Activated CD8-positive, alpha-beta memory T cell treated with anti-CD3 and anti-CD28 coated beads, Interleukin-2, amount 10 ng/mL, durations not matched to agents 7 days and 5 days (primary cell): ENCODE data around the gene GATD1. TPM values are rescaled to one million over a fixed set of nuclear protein-coding genes. Genes with fewer than 3 reads are reported as not detected.
A peak's percentile ranks its signal among the peaks of the same experiment; 100 is the strongest.

Source experiments
- ATAC-seq: fragments of 150-1000 bp; cut with Tn5 transposase; one replicate; pipeline ENCODE4 v1.10.0; 2021; ENCODE audit warnings: moderate library complexity
- CTCF ChIA-PET: fragments of 350-600 bp; sonication (Branson Sonifier 250); formaldehyde crosslinking; loops from one replicate; lab custom pipeline; 2021; ENCODE audit warnings: antibody characterized with exemption; lab: Charles Lee
- DNase-seq: peaks from one replicate; pipeline ENCODE4 v3.0.0-alpha.2; 2020
- H3K27ac Mint-ChIP-seq: one replicate; pipeline ENCODE4 v1.8.0; 2021; ENCODE audit warnings: mild to moderate bottlenecking, mixed read lengths
- H3K27me3 Mint-ChIP-seq: one replicate; pipeline ENCODE4 v1.8.0; 2021; ENCODE audit warnings: mixed read lengths
- H3K36me3 Mint-ChIP-seq: one replicate; pipeline ENCODE4 v1.8.0; 2021; ENCODE audit warnings: mild to moderate bottlenecking, mixed read lengths
- H3K4me1 Mint-ChIP-seq: one replicate; pipeline ENCODE4 v1.8.0; 2021; ENCODE audit warnings: mixed read lengths
- H3K4me3 Mint-ChIP-seq: one replicate; pipeline ENCODE4 v1.8.0; 2021; ENCODE audit warnings: mild to moderate bottlenecking, moderate library complexity, mixed read lengths
- H3K9me3 Mint-ChIP-seq: one replicate; pipeline ENCODE4 v1.8.0; 2022; ENCODE audit warnings: low read depth, mixed read lengths
- total RNA-seq, 2 experiments: library from RNA; stranded (reverse); gene quantifications; one replicate each; pipeline ENCODE4 v1.2.3, GENCODE V29; 2021

Gene GATD1
- total RNA-seq, 2 experiments from 2014 or later: 62.4 to 79.4 TPM

DNA sequence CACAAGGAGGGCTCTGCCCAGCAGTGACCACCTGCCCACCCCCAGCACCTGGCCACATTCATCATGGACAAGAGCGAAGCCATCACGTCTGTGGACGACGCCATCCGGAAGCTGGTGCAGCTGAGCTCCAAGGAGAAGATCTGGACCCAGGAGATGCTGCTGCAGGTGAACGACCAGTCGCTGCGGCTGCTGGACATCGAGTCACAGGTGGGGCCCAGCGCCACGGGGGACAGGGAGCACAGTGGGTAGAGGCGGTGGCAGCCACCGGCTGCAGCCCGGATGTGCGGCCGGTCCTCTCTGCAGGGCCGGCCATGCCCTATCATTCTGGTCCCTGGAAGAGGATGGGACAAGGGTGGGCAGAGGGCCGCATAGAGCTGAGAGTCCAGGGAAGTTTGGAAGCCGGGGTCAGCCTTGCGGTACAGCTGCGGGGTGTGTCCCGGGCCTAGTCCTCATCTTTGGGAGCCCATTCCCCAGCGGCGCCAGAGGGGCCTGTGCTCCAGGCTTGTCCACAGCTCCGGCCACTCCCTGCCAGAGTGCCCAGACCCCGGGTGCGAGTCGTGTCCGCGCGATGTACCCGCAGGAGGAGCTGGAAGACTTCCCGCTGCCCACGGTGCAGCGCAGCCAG lies 57.2 kb downstream of the GATD1 start:
- Mint-ChIP-seq H3K9me3 (peaks cover 2% of the 10 kb centered on the region), H3K27me3 (peaks cover 26% of the 10 kb centered on the region), H3K4me1 (peaks cover 15% of the 10 kb centered on the region), H3K4me3 (peak overlapping the region; percentile 31), H3K36me3 (no peaks in the 10 kb centered on the region), H3K27ac (no peak overlapping the region)
- CTCF ChIA-PET: interaction anchor here (0.9 to 10.1 kb wide), 5 partner anchors 17 to 166 kb away, joined by 3 to 150 read pairs (median 4); partner anchors contain the start of genes TALDO1 and TMEM80
- DNase-seq (no peak), ATAC-seq (no peak)

GRCh38 chr11:719214-720016 lies 57.9 kb downstream of the GATD1 start:
- no peak for ATAC-seq
- Mint-ChIP-seq H3K4me3 (no peak overlapping the region), H3K4me1 (peaks cover 15% of the 10 kb centered on the region)

More at GRCh38 chr11:719214-720016, 57.9 kb downstream of the GATD1 start:
- Mint-ChIP-seq H3K27ac (no peak overlapping the region), H3K27me3 (peaks cover 27% of the 10 kb centered on the region), H3K9me3 (peaks cover 2% of the 10 kb centered on the region), H3K36me3 (no peaks in the 10 kb centered on the region)
- DNase-seq: no peak
- CTCF ChIA-PET: interaction anchor here (1.2 to 10.1 kb wide), 3 partner anchors 23 to 165 kb away, joined by 4 to 150 read pairs (median 5); partner anchors contain the start of gene TMEM80

Other genes with a start within 250 kb of the GATD1 start
- gene HRAS, start 241.9 kb downstream of the GATD1 start, total RNA-seq: 10 to 100 TPM; 50.7 to 53.8 TPM
- 1 to 10 TPM; 1.7 to 2.1 TPM for gene LRRC56, start 240.0 kb downstream of the GATD1 start, total RNA-seq
- 1 to 10 TPM in 1 of 2 experiments, under 1 TPM in 1; 0.23 to 1.3 TPM for gene LMNTD2, start 216.7 kb downstream of the GATD1 start, total RNA-seq
- gene RASSF7, start 216.5 kb downstream of the GATD1 start, total RNA-seq: 10 to 100 TPM; 20.8 to 32.1 TPM
- 10 to 100 TPM; 60.2 to 62.0 TPM for gene PHRF1, start 201.0 kb downstream of the GATD1 start, total RNA-seq
- 100 to 1,000 TPM; 146 to 267 TPM for gene IRF7, start 161.5 kb downstream of the GATD1 start, total RNA-seq
- not detected for gene CDHR5, start 152.5 kb downstream of the GATD1 start, total RNA-seq
- gene SCT, start 150.3 kb downstream of the GATD1 start, total RNA-seq: not detected
- gene DRD4, start 140.2 kb downstream of the GATD1 start, total RNA-seq: under 1 TPM; 0.16 to 0.41 TPM
- gene DEAF1, start 82.3 kb downstream of the GATD1 start, total RNA-seq: 10 to 100 TPM; 39.0 to 40.1 TPM
- 10 to 100 TPM; 23.5 to 26.0 TPM for gene TMEM80, start 81.7 kb downstream of the GATD1 start, total RNA-seq
- gene EPS8L2, start 71.3 kb downstream of the GATD1 start, total RNA-seq: 10 to 100 TPM; 17.4 to 20.2 TPM
- gene TALDO1, start 30.0 kb downstream of the GATD1 start, total RNA-seq: 100 to 1,000 TPM; 249 to 293 TPM
- 1 to 10 TPM; 1.3 to 3.7 TPM for gene CEND1, start 12.6 kb upstream of the GATD1 start, total RNA-seq
- 10 to 100 TPM; 49.4 to 54.7 TPM for gene SLC25A22, start 20.8 kb upstream of the GATD1 start, total RNA-seq
- 10 to 100 TPM; 42.4 to 59.8 TPM for gene PIDD1, start 27.7 kb upstream of the GATD1 start, total RNA-seq
- gene RPLP2, start 32.5 kb upstream of the GATD1 start, total RNA-seq: 1,000 to 10,000 TPM; 1,844 to 1,872 TPM
- gene PNPLA2, start 41.4 kb upstream of the GATD1 start, total RNA-seq: 10 to 100 TPM; 64.7 to 70.0 TPM
- gene CRACR2B, start 50.4 kb upstream of the GATD1 start, total RNA-seq: 10 to 100 TPM; 11.3 to 14.1 TPM
- gene CD151, start 55.5 kb upstream of the GATD1 start, total RNA-seq: 10 to 100 TPM; 23.1 to 54.9 TPM
- 100 to 1,000 TPM in 1 of 2 experiments, 10 to 100 TPM in 1; 87.6 to 114 TPM for gene POLR2L, start 65.0 kb upstream of the GATD1 start, total RNA-seq
- 10 to 100 TPM in 1 of 2 experiments, 1 to 10 TPM in 1; 7.8 to 17.8 TPM for gene TSPAN4, start 65.4 kb upstream of the GATD1 start, total RNA-seq
- gene CHID1, start 133.3 kb upstream of the GATD1 start, total RNA-seq: 10 to 100 TPM; 46.8 to 59.4 TPM
- gene AP2A2, start 148.4 kb upstream of the GATD1 start, total RNA-seq: 10 to 100 TPM; 36.3 to 52.2 TPM